ENCODE results near the gene MMP24. TPM values are rescaled to one million over a fixed set of nuclear protein-coding genes. Genes with fewer than 3 reads are reported as not detected.

Gene MMP24
- total and polyA plus RNA-seq, 8 donors, result 0.15 to 6.2 (median 1.6) TPM; not detected in 2

- Histone ChIP-seq H3K36me3 (peaks cover 0 to 10% (median 8%) of the 10 kb centered on the region in 4 donors), H3K9me3 (no peaks in the 10 kb centered on the region), H3K27ac (peak overlapping the region; percentile 62 to 82 (median 71)), H3K4me3 (no peak overlapping the region), H3K4me1 (peaks cover 6 to 39% (median 23%) of the 10 kb centered on the region in 4 donors), H3K27me3 (no peaks in the 10 kb centered on the region)
- 46 to 62% (median 50%) methylated on average over 6 of the region's 6 CpGs for WGBS, 5 donors
- TF ChIP-seq POLR2AphosphoS5 (IDR thresholded peaks at IDR 0.05), result peak in 2 of 3 donors; percentile 49 to 83
- TF ChIP-seq POLR2A (IDR thresholded peaks at IDR 0.05), result no peak
- intact Hi-C loops (cut with DNase I; ENCODE audit: low total_unique reads), result no loop called here
- peak; percentile 61 to 85 for DNase-seq
Observed at GRCh38 chr20:35318502-35319157, 92.1 kb downstream of the MMP24 start.

GRCh38 chr20:35319192-35319870 lies 92.8 kb downstream of the MMP24 start:
- Histone ChIP-seq H3K9me3 (no peaks in the 10 kb centered on the region), H3K27me3 (no peaks in the 10 kb centered on the region), H3K27ac (peak overlapping the region in 4 of 5 donors; percentile 21 to 82 (median 73)), H3K4me3 (no peak overlapping the region), H3K4me1 (peaks cover 6 to 39% (median 23%) of the 10 kb centered on the region in 4 donors), H3K36me3 (peaks cover 0 to 5% (median 4%) of the 10 kb centered on the region in 4 donors)
- intact Hi-C loops (cut with DNase I; ENCODE audit: low total_unique reads), result no loop called here
- peak in 1 of 2 donors; percentile 47 for DNase-seq
- TF ChIP-seq POLR2AphosphoS5 (IDR thresholded peaks at IDR 0.05) (no peak), POLR2A (IDR thresholded peaks at IDR 0.05) (no peak), EP300 (IDR thresholded peaks at IDR 0.05) (no peak), CTCF (IDR thresholded peaks at IDR 0.05) (no peak)
- WGBS, 5 donors, result 50 to 59% (median 52%) methylated on average over 5 of the region's 5 CpGs

DNA sequence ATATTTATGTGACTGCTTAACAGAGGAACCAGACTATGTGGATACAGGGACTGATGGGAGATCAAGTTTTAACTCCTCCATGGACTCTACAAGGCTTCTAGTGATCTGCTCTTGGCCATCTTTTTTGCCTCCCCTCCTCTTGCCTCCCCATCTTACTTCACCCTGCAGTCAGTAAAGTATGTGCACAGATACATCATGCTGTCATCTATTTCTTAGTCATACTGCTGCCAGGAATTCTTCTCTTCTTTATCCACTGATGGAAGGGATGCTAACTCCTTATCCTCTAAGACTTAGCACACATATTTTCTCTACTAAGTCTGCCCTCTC lies 93.3 kb downstream of the MMP24 start:
- Histone ChIP-seq H3K4me1 (peaks cover 6 to 39% (median 23%) of the 10 kb centered on the region in 4 donors), H3K36me3 (peaks cover 0 to 3% (median 0%) of the 10 kb centered on the region in 4 donors), H3K9me3 (no peaks in the 10 kb centered on the region), H3K27me3 (no peaks in the 10 kb centered on the region), H3K27ac (peak overlapping the region in 4 of 5 donors; percentile 21 to 82 (median 73)), H3K4me3 (no peak overlapping the region)
- DNase-seq, result no peak
- intact Hi-C loops (cut with DNase I; ENCODE audit: low total_unique reads), result no loop called here
- TF ChIP-seq POLR2AphosphoS5 (IDR thresholded peaks at IDR 0.05) (no peak), POLR2A (IDR thresholded peaks at IDR 0.05) (no peak), EP300 (IDR thresholded peaks at IDR 0.05) (no peak), CTCF (IDR thresholded peaks at IDR 0.05) (no peak)

DNA sequence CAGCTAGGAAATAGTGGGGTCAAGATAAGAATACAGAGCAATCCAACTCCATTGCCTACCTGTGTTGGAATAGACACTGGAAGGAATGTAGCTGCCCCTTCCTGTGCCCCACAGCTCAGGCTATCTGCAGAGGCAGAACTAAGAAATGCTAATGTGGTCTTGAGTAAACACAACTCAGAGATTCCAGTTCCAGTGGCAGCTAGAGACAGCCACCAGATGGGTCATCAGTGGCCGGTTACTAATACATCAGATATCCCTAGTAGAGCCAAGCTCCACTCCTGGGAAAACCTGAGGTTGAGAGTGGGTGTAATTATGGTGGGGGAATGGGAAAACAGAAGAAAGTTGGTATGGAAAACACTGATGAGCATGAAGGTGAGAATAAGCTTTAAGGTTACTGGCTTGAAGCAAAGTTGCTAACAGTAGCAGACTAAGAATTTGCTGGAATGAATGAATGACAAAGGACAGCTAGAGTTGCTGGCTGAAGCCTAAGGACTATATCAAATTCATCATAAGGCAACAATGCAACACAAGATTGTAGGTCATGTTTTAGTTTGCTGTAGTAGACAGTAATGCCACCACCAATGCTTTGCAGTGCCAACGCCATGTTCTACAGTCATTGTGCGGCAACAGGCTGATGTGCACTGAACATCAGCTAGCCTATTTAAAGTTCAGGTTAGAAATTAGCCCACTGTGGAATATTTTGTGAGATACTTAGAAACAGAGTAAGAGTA lies 94.1 kb downstream of the MMP24 start:
- Histone ChIP-seq H3K27me3 (no peaks in the 10 kb centered on the region), H3K9me3 (no peaks in the 10 kb centered on the region), H3K36me3 (peaks cover 0 to 3% (median 0%) of the 10 kb centered on the region in 4 donors), H3K27ac (peak overlapping the region in 3 of 5 donors; percentile 71 to 82 (median 75)), H3K4me3 (no peak overlapping the region), H3K4me1 (peaks cover 6 to 39% (median 23%) of the 10 kb centered on the region in 4 donors)
- peak in 1 of 2 donors; percentile 53 for DNase-seq
- no peak for TF ChIP-seq POLR2A (IDR thresholded peaks at IDR 0.05)
- no peak for TF ChIP-seq POLR2AphosphoS5 (IDR thresholded peaks at IDR 0.05)
- TF ChIP-seq EP300 (IDR thresholded peaks at IDR 0.05), result no peak
- TF ChIP-seq CTCF (IDR thresholded peaks at IDR 0.05), result no peak
- 79 to 86% (median 83%) methylated on average over 3 of the region's 3 CpGs for WGBS, 5 donors
- intact Hi-C loops (cut with DNase I; ENCODE audit: low total_unique reads), result no loop called here
